Hepatocyte (in vitro differentiated cells): ENCODE results near the gene PHF3.

ENCODE experiments used
- CTCF ChIP-seq: fragments of 200-600 bp; sonication (generic); IDR thresholded peaks from 2 replicates; pipeline ENCODE4 v1.5.1; 2016; ENCODE audit warnings: antibody characterized with exemption, mild to moderate bottlenecking; ENCODE audit not compliant: poor library complexity
- EZH2 ChIP-seq: fragments of 200-600 bp; sonication (generic); IDR thresholded peaks from 2 replicates; pipeline ENCODE4 v1.6.1; 2016; ENCODE audit warnings: antibody characterized with exemption, mild to moderate bottlenecking, borderline replicate concordance

- TF ChIP-seq CTCF (no peak), EZH2 (no peak)
Observed at GRCh38 chr6:63674635-63675034, 39.0 kb downstream of the PHF3 start.
